Measurements from ENCODE around the gene PICK1.
"Not testable (repeated sequence)": the region's sequence is repeated elsewhere in the genome, so short reads cannot be mapped to it uniquely, and the experiment has no call there.

PICK1 gene

DNA sequence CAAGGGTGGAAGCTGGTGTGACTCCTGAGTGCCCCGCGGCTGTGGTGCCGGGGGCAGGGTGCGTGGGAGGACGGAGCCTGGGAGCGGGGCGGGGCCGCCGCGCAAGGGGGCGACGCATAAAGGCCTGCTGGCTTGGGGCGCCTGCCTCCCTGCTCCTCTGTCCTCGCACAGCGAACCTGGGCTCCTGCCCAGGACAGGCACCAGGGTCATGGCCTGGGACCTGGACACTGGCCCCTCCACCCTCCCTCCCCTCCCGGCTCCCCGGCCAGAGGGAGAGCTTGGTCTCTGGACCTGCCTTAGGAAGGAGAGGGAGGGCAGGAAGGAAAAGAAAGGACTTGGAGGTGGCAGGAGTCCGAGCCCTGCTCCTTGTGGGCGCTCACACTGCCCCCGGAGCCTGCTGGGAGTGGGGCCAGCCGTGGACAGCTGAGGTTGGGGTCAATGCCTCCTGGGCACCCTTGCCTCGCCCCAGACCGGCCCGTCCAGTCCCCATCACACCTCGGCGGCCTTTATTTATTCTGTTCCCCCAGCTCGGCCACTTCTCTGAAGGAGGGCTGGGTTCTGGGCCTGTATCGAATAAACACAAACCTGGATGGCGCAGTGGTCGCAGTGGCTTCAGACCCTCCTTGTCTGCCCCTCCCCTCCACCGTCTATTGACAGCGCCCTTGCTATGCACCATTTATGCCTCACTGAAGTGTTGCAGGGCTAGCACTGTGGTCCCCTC, 18.1 kb downstream of the PICK1 start:
- no peak for DNase-seq

DNA sequence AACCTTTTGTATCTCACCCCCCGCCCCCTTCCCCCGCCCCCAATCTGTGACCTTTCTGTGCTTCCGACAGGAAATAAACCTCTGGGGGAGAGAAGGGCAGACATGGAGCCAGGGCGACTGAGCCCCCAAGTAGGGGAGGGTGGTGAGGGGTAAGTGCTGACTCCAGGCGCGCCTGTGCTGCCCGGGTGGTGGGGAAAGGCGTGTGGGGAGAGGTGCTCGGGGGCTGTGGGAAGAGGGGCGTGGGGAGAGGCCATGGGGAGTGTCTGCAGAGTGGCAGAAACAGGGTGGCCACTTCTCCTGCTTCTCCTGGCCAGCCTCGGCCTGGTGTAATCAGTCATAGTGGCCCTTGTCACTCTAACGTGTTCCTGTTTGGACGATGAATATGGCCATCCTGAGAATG, 18.8 kb downstream of the PICK1 start:
- no peak for DNase-seq

DNA sequence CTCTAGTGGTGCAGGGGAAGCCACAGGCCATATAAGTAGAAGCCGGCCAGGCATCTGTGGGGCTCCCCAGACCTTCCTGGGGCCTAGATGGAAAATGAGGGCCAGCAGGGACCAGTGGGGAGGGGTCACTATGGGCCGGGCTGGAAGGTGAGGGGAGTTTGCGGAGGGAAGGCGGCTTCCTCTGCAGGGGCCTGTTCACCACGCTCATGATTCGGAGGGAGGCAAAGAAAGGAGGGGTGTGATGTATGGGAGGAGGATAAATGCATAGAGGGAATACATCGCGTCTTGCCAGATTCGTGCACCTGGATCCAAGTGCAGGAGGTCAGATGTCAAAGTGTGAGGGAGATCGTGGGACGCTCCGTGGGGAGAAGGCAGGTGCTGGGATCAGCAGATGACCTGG, 19.9 kb downstream of the PICK1 start:
- DNase-seq: no peak

DNA sequence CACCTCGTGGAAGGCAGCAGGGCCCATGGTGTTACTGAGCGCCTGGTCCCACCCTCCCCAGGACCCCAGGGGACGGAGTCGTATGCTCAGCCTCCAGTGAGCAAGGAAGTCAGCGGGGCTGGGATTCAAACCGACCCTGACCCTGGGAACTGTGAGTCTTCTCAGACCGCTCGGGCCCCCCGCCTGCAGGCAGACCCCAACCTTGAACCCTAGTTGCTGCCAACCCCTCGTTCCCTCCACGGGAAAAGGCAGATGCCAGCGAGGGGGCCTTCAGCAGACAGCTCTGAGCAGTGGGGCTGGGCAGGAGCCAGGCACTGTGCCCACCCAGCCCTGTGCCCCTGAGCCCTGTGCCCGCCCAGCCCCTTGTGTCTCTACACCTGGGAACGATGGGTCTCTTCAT, 20.4 kb downstream of the PICK1 start:
- no peak for DNase-seq

DNA sequence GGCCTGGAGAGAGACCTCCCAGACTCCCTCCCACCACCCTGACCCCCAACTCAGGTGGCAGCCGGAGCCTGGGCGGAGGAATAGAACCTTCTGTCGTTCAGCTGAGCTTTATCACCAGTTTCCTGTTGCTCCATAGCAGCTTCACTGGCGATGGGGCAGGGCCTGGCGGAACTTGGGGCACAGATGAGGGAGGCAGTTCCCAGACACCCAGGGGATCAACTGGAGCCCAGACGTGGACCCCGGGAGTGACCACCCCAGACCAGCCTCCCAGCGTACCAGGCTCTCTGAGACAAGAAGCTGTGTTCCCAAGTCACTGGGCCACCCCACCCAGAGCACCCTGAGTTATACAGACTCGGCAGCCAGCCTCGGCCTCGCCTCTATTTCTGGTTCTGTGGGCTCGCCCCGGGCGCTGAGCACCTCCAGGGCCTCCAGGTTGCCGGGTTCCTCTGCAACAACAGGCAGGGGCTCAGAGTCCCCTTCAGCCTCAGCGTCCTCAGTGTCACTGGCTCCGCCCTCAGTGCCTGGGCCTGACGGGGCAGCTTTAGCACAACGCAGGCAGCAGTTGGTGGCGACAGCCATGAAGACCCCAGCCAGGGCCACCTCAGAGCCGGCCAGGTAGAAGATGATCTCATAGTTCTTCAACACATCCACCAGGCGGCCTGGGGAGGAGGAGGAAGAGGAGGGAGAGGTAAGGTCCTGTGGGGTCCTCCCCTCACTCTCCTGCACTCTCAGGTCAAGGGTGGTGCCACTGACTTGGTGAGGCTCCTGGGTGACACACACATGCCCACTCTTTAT, 21.0 kb downstream of the PICK1 start:
- DNase-seq: no peak

DNA sequence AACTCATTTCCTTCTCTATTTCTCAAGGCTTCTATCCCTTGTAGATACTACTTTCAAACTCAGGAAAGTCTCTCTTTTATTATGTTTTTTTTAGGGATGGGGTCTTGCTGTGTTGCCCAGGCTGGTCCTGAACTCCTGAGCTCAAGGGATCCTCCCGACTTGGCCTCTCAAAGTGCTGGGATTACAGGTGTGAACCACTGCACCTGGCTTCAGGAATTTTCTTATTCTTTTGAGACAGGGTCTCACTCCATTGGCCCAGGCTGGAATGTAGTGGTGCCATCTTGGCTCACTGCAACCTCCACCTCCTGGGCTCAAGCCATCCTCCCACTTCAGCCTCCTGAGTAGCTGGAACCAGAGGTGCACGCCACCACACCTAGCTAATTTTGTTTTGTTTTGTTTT, 22.0 kb downstream of the PICK1 start:
- DNase-seq: not testable (repeated sequence)

DNA sequence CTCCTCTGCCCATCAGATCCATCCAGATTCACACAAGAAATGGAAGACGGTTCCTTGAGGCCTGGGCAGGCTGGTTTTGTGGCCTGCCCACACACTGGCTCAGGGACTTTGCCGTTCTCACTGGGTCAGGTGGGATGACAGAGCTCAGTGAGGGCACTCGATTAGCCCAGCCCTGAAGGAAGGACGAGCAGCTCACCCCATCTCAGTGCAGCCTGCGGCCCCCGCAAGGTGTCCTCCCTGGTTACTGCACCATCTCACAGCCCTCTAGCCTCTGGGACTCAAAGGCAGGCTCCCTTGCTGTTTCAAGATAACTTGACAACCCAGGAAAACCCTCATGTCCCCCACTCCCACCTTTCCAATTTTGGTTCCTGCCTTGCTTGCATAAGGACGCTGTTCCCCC, 22.6 kb downstream of the PICK1 start:
- DNase-seq: no peak

DNA sequence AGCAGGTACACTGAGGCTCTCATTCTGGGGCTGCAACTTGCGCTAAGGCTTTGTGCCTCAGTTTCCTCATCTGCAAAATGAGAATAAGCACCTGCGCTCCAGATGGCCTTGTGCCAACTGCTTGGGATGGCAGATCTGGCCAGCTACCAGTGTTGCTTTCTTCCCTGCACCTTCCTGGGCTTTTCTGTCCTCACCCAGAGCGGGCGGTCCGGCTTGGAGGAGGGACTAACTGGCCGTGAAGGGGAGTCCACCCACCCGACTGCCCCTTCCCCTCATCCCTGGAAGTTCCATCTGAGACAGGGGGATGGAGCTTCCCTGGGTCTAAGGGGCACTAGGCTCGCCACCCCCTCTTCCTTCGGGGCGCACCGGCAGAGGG, 23.3 kb downstream of the PICK1 start:
- no peak for DNase-seq

DNA sequence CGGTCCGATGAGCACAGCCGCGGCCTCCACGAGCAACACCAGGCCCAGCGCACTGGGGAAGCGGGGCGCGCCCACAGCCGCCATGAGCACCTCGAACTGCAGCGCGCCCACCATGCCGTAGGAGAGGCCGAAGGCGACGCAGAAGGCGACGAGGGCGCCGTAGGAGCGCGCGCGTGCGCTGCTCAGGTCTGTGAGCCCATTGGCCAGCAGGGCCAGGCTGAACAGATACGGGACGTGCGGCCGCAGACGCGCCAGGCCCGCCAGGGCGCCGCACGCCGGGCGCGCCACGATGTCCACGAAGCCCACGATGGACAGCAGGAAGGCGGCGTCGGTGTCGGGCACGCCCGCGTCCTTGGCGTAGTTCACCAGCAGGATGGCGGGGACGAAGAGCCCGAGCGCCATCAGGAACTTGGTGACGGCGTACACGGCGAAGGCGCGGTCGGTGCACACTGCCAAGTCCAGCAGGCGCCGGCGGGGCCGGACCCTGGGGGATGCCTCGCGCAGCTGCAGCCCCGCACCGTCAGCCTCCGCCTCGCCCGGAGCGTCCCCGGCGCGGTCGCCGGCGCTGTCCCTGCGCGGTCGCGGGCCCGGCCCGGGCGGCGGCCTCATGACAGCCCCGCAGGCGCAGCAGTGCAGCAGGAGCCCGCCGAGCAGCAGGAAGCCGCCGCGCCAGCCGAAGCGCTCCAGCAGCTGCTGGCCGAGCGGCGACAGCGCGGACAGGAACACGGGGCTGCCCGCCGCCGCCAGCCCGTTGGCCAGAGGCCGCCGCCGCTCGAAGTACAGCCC, 23.8 kb downstream of the PICK1 start:
- DNase-seq: peak in 1 of 2 donors; percentile 32

DNA sequence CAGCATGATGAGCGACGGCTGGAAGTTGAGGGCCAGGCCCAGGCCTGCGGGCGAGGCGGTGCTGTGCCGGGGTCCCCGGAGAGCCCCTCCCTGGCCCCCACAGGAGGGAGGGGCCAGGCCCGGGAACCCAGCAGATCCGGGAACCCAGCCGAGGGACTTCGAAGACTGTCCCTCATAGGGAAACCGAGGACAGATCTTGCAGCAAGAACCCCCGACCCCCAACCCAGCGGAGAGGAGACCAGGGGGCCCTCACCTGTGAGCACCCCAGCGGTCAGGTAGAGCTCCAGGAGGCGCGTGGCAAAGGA, 24.4 kb downstream of the PICK1 start:
- no peak for DNase-seq

DNA sequence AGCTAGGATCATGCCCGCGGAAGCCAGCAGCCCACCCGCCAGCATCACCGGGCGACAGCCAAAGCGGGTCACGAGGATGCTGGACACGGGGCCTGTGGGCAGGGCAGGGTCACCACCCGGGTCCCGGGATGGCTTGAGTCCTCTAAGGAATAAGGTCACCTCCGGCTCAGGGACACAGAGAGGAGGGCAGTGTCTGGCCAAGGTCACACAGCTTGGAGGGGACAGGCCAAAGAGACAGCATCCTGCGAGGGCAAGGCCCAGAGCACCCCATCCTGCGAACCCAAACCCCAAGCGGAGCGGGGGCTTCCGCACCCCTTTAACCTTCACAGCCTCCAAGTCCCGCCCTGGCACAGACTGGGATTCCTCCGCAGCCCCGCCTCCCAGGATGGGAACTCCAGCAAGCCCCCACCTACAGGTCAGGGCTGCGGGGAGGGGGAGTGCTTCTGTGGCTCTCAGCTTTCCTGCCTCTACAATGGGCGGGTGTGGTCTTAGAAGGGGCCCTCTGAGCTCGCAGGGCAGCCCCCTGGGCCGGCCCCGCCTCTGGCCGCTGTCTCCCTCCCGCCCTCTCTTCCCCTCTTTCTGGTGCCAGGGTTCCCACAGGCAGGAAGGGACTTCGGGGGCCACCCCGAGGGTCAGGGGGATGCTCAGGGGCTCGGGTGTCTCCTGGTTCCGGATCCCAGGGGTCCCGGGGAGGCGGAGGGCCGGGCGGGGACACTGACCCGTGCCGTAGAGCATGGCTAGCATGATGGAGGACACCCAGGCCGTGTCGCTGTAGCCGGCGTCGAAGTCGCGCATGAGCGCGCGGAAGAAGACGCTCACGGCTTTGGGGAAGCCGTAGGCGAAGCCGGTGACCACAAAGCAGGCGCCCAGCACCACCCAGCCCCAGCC, 25.0 kb downstream of the PICK1 start:
- DNase-seq: peak; percentile 30 to 55

DNA sequence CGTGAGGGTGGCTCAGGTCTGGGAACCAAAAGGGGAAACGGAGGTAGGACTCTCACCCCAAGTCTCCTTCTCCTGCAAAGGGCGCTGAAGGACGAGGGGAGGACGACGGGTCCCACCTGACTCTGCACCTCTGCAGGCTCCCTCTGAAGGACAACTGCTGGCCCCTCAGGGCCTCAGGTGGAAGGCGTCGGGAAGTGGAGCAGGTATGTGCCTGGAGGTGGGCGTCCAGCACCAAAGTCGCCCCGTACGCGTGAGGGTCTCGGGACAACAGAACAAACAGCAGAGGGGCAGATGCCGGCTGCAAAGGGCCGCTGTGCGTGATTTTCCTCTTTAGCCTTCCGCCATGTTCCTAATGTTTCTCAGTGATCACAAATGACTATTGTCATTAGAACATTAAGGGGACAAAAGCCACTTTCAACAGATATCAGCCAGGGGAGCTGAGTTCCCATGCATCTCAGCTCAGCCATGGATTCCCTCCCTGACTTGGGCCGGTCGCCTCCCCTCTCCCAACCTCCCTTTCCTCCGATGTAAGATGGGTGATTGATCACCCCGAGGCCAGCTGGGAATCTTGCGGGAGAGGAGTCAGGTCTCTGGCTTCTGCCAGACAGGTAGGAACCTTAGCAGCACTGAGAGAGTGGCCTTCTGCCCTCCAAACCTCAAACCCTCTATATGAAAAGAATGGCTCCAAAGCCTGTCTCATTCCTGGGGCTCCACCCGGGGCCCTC, 25.9 kb downstream of the PICK1 start:
- DNase-seq: no peak

DNA sequence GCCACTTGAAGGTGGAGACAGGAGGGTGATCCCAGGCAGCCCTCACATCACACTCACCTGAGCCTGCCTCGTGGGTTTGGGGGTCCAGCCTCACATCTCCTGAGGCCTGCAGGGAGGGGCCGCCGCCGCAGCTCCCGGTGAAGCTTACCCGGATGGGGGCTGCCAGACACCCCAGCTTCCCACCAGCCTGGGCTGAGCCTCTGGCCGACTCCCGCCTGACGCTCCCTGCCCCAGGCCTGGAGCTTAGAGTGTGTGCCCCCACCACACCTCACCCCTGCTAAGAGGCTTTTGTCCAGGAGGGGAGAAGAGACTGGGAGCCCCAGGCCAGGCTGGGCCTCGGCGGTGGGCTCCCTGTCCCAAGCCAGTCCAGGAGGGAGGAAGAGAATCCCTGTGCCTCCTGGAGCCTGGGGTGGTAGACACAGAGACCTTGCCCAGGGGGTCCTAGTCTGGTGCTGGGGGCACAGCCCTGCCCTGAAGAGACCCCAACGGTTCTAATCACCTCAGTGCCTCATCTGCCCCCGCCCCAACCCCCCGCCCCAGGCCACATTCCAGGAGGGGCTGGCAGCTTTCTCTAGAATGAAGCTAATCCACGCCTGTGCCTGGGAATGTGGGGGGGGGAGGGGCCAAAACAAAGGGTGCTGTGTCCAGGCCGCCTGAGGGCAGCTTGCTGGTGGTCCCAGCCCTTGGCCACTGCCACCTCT, 26.9 kb downstream of the PICK1 start, which contains the start of gene SLC16A8:
SLC16A8 (minus strand) TSS at position 254 of the 701 bp plus-strand sequence. CDS start 1,311 bp downstream, outside the sequence.
- no peak for DNase-seq

DNA sequence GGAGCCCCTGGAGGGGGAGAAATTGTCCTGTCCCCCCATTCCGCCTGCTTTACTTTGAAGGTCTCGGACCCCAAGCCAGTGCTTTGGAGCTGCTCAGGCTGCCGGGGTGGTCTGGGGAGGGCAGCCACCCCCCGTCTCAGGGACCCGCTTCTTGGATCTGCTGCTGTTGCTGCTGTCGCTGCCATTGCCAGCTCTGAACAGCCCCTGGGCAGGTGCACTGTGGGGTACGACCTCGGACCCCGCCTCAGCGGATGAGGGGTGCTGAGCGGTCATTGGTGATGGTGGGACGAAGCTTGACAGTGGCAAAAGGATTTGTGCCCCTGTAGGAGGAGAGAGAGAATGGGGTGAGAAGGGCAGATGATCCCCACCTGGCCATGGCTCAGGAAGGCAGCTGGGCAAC, 27.9 kb downstream of the PICK1 start:
- DNase-seq: no peak

DNA sequence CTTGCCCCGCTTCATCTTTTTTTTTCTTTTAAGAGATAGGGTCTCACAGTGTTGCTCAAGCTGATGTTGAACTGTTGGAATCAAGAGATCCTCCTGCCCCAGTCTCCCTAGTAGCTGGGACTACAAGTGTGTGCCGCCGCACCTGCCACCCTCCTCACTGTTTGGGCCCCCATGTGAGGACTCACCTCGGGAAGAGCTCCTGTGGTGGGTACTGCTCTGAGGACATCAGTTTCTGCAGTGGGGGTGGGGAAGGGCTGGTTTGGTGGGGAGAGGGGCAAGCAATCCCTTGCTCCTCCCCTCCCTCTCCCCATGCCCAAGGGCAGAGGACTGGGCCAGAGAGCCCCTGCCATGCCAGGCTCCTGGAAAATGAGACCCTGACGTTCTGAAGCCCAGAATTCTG, 28.3 kb downstream of the PICK1 start:
- no peak for DNase-seq

DNA sequence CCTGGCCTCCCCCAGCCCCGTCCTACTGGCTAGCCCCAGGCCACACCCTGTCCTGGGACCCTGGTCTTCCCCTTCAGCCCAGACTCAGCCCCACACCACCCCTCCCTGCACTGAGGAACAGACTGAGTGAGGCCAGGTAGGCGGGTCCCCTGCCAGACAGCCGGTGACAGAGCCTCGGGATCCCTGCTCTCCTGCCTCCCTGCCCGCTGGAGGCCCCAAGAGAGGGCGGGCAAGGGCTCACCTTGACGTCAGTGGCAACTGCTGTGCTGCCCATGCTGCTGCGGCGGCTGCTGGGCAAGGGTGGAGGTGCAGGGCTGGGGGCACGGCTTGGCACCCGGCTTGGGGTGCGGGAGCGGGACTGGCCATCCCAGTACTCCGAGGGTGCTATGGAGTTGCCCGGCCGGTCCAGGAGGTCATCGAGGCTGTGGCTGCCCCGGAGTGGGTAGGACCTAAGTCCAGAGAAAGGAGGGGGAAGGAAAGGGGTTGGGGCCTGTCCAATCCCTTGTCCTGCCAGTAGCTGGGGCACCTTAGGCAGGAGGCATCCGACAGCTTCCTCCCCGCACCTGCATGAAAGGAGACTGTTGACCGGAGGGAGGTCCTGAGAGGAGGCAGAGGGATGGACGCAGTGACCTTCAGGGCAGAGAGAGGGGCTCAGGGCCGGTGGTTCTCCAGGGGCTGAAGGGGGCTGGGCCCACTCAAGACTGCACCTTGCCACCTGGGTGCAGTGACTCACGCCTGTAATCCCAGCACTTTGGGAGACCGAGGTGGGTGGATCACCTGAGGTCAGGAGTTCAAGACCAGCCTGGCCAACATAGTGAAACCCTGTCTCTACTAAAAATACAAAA, 29.0 kb downstream of the PICK1 start:
- no peak for DNase-seq

DNA sequence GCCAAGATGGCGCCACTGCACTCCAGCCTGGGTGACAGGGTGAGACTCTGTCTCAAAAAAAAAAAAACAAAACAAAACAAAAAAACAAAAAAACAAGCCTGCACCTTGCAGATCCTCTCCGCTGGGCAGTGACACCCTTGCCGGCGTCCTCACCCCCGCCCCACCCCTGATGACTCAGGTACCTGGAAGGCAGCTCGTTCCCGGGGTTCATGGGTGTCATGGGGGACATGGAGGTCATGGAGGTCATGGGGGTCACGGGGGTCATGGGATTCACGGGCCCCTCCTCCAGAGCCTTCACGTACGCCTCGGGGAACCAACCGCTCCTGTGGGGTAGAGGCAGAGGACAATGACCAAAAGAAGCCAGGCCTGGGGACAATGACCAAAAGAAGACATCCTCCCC, 29.7 kb downstream of the PICK1 start:
- no peak for DNase-seq

DNA sequence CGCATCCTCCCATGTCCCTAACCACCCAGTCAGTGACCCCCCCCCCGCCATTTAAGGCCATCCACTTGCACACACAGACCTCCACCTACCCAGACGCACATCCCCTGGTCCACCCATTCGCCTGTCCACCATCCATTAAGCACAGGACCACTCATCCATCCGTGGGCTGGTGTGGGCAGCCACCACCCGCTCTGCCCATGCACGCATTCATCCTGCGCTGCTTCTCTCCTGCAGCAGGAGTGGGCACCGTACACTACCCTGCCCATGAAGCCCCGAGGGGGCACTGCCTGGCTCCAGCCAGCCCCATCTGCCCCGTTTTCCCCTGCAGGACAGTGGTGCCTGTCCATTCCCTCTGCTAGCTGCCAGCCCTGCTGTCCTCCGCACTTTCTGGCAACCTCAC, 30.7 kb downstream of the PICK1 start:
- DNase-seq: no peak

DNA sequence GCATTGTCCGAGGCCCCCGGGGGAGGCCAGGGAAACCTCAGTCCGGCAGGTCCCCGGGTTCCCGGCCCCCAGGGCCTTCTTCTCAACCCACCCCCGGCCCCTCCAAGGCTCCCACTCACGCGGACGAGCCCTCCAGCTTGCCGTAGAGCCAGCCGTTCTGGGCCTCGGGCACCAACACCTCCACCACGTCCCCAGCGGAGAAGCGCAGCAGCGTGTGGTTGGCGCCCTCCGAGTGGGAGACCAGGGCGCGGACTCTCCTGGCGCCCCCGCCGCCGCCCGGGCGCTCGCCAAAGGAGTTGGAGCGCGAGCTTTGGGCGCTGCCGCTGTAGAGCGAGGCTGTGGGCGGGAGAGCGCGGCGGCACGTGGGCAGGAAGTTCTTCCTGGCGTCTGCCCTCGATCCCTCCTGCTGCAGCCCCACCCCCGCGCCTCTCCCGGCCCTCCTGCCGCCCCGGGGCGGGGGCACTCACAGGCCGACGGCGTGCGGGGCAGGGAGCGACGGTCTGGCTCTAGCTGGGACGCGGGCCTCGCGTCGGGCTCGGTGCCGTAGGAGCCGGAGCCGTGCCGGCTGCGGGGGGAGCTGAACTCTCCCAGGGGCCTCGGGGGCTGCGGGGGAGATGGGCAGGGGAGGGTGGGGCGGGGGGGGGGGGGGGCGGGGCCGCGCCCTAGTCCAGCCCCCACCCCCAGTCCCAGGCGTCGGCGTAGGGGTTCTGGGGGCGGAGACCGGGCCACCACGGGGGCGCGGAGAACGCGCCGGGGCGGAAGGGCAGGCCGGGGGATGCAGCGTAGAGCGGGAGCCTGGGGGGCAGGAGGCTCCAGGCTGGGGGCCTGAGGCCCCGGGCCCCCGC, 31.6 kb downstream of the PICK1 start:
- DNase-seq: no peak
